HG02884 (cell line): ENCODE measurements around the gene CCDC97.
"Not testable (repeated sequence)": the region's sequence is repeated elsewhere in the genome, so short reads cannot be mapped to it uniquely, and the experiment has no call there.

Source experiments
- ATAC-seq: cut with Tn5 transposase; IDR thresholded peaks from one replicate; pipeline ENCODE4 v1.9.1; 2021; ENCODE audit warnings: mild to moderate bottlenecking, moderate library complexity; ENCODE audit not compliant: unreplicated experiment

CCDC97 gene

GRCh38 chr19:41330946-41331678, 21.1 kb downstream of the CCDC97 start:
- no peak for ATAC-seq

DNA sequence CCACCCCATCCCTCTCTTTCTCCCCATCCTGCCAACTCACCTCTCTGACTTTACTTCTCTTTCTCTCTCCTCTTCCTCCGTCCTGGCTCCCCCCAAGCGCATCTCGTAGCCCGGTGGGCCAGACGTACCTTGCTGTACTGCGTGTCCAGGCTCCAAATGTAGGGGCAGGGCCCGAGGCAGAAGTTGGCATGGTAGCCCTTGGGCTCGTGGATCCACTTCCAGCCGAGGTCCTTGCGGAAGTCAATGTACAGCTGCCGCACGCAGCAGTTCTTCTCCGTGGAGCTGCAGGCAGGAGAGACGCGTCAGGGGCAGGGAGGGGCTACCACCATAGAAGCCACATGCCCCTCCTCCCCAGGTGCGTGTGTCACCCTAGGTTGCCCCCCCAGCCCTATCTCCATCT, 22.0 kb downstream of the CCDC97 start:
- no peak for ATAC-seq

- ATAC-seq = no peak
These were observed 22.5 kb downstream of the CCDC97 start for GRCh38 chr19:41332468-41332867.

- no peak for ATAC-seq
These were observed 24.8 kb downstream of the CCDC97 start for GRCh38 chr19:41334793-41335192.

- no peak for ATAC-seq
These were observed 25.5 kb downstream of the CCDC97 start for GRCh38 chr19:41335467-41335866.

DNA sequence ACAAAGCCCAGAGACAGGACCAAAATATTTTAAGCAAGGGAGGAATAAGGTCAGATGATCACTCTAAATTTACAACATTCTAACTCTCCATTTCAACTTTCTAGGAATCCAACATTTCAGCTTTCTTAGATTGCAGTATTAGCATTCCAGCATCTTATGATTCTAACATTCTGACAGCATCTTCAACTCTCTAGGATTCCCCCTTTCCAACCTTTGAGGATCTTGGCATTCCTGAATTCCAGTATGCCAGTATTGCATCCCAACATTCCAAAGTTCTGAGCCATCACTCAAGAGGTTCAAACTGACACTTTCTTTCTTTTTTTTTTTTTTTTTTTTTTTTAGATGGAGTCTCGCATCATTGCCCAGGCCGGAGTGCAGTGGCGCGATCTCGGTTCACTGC, 30.0 kb downstream of the CCDC97 start:
- ATAC-seq = no peak

DNA sequence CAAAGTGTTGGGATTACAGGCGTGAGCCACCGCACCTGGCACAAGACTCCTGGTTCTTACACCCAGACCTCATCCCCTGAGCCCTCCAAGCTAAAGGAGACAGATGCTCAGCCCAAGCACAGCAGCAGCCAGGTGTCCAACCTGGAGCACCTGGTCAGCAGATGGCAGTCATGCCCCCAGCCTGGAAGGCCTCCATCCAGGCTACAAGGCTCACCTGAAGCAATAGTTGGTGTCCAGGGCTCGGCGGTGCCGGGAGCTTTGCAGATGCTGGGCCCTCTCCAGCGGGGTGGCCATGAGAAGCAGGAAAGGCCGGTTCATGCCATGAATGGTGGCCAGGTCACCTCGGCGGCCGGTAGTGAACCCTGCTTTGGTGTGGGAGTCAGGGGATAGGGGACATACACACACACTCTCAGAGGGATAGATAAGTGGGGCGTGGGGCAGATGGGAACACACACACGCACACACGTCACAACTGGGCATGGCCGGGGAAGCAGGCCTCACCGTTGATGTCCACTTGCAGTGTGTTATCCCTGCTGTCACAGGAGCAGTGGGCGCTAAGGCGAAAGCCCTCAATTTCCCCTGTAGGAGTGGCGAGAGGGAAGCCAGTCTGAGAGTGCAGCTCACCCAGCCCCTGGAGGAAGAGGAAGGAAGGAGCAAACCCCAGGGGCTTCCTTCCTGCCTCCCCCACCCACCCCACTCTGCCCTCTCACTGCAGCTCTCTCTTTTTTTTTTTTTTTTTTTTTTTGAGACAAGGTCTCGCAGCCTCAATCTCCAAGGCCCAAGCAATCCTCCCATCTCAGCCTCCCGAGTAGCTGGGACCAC, 31.9 kb downstream of the CCDC97 start:
- no peak for ATAC-seq

DNA sequence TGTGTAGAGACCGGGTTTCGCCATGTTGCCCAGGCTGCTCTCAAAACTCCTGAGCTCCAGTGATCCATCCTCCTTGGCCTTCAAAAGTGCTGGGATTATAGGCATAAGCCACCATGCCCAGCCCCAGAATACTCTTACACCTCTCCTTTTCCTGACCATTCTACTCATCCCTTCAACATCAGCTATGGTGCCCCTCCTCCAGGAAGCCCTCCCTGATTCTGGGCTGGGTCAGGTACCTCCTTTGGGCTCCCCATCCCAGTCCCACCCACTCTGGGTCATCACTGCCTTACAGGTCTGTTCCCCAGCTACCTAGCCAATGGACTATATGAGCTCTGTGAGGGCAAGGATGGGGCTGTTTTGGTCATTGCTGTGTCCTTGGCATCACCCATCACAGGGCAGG, 34.2 kb downstream of the CCDC97 start:
- no peak for ATAC-seq

DNA sequence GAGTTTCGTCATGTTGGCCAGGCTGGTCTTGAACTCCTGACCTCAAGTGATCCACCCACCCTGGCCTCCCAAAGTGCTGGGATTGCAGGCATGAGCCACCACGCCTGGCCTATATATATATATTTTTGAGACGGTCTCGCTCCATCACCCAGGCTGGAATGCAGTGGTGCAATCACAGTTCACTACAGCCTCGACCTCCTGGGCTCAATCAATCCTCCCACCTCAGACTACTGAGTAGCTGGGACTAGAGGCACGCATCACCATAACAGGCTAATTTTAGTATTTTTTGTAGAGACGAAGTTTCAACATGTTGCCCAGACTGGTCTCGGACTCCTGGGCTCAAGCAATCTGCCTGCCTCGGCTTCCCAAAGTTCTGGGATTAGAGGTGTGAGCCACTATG, 36.9 kb downstream of the CCDC97 start:
- not testable (repeated sequence) for ATAC-seq

DNA sequence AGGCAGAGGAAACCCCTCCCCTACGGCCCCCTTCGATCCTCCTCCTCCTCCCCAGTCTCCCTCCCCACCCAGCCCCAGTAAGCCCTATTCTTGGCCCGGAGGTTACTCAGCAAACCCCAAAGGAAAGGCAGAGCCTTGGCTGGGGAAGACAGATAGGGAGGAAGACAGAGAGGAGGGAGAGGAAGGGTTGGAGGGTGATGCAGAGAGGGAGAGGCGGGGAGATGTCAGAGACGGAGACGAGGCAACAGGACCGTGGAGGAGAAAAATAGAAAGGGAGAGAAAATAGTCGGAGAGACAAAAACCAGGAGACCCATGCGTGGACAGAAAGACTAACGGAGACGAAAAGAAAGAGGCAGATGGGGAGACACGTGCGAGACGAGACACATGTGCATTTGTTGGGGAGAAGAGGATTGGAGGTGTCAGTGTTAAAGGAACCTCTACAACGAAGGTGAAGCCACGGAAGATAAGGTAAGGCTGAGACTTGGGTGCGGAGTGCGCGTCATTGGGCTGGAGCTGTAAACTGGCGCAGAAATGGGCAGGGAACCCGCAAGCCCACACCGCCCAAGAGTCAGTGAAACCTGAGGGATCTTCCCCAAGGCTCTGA, 40.9 kb downstream of the CCDC97 start:
- no peak for ATAC-seq

- ATAC-seq = no peak
These were observed 41.6 kb downstream of the CCDC97 start for GRCh38 chr19:41351339-41352245.

DNA sequence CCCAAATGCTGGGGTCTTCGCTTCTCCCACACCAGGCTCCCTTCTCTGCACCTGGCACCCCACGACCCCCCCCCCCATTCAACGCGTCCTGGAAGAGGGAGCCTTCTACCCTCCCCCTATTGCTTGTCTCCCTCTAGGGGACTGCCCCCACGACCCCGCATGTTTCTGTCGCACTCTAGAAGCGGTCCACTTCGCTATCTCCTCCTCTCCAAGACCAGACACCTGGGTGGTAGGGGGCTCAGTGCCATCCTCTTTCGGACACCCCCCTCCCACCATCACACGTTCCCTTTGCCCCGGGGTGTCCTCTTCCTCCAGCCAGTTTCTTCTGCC, 42.3 kb downstream of the CCDC97 start:
- no peak for ATAC-seq

GRCh38 chr19:41352609-41353465, 42.9 kb downstream of the CCDC97 start:
- ATAC-seq = no peak

DNA sequence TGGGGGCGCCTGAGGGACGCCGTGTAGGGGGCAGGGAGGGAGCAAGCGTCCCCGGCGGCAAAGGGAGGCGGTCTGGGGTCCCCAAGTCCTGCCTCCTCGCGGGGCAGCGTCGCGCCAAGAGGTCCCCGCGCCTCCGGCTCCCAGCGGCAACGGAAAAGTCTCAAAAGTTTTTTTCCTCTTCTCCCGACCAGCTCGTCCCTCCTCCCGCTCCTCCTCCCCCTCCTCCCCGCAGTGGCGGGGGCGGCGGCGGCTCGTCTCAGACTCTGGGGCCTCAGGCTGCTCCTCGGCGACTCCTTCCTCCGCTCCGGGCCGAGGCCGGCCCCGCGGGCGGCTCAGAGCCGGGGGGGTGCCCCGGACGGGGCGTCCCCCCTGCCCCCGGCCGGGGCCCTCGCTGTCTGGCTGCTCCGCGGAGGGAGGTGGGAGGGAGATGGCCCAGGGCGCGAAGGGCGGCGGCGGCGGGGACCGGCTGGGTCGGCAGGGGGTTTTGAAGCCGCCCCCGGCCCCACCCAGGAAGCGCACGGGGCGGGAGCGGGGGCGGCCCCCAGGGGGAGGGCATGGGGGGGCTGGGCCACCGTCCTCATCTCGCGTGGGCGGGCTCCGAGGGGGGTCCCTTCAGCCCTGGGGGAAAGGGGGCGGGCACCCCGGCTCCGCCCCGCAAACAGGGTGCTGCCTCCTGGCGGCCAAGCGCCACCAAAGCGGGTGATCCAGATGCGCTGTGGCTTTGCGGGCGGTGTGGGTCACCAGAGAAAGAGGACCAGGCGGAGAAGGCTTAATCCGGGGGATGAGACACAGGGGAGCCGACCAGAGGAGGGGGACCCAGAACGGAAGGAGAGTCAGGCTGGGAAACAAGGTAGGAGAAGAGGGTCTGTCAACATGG, 43.7 kb downstream of the CCDC97 start, which contains the start of gene TGFB1:
Gene TGFB1 (minus strand): TSS at position 457 of the 877 bp plus-strand sequence. CDS start 878 bp downstream, outside the sequence.
- ATAC-seq = no peak

GRCh38 chr19:41354343-41354953, 44.5 kb downstream of the CCDC97 start:
- no peak for ATAC-seq

DNA sequence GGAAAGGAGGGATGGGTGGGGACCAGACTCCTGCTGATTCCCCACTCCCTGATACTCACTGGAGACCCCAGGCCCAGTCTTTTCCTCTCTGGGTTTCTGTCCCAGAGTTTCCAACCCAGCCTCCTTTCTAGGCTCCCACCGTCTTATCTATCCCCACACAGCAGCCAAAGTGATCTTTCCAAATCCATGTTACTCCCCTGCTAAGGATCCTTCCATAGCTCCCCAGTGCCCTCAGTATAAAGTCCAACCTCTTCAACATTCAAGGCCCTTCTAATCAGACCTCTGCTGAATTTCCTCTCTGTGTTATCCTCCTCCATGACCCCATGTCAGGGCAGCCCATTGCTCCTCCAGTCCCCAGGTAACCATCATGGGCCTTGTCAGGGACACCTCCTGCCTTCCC, 45.1 kb downstream of the CCDC97 start:
- ATAC-seq = no peak

- ATAC-seq = no peak
These were observed 45.8 kb downstream of the CCDC97 start for GRCh38 chr19:41355802-41356201.

GRCh38 chr19:41356984-41357739, 47.2 kb downstream of the CCDC97 start:
- no peak for ATAC-seq
